Neural crest cell (in vitro differentiated cells): ENCODE results near the gene SPTSSA. TPM values are rescaled to one million over a fixed set of nuclear protein-coding genes. Genes with fewer than 3 reads are reported as not detected.
"Not testable (repeated sequence)": the region's sequence is repeated elsewhere in the genome, so short reads cannot be mapped to it uniquely, and the experiment has no call there.

Experiments used
- DNase-seq: peaks from one replicate; pipeline ENCODE4 v3.0.0; 2021; ENCODE audit warnings: low read depth, mixed read lengths, low spot score
- H3K27ac Mint-ChIP-seq: one replicate; pipeline ENCODE4 v1.8.0; 2021; ENCODE audit warnings: mild to moderate bottlenecking, mixed read lengths; ENCODE audit not compliant: unreplicated experiment
- H3K27me3 Mint-ChIP-seq: 2 replicates; pipeline ENCODE4 v1.8.0; 2021; ENCODE audit warnings: low read depth, mild to moderate bottlenecking, mixed read lengths
- H3K36me3 Mint-ChIP-seq: 2 replicates; pipeline ENCODE4 v1.8.0; 2021; ENCODE audit warnings: low read depth, mild to moderate bottlenecking, mixed read lengths
- H3K4me1 Mint-ChIP-seq: 2 replicates; pipeline ENCODE4 v1.8.0; 2021; ENCODE audit warnings: mixed read lengths
- H3K4me3 Mint-ChIP-seq: one replicate; pipeline ENCODE4 v1.8.0; 2021; ENCODE audit warnings: mild to moderate bottlenecking, mixed read lengths
- H3K9me3 Mint-ChIP-seq: 2 replicates; pipeline ENCODE4 v1.8.0; 2021; ENCODE audit warnings: mixed read lengths
- total RNA-seq: library from RNA; stranded (reverse); gene quantifications from 2 replicates; pipeline ENCODE4 v1.2.1, GENCODE V29; 2021
- TF ChIP-seq, protein P1 (sequence below): fragments of 200-600 bp; sonication (generic); conservative IDR thresholded peaks from 2 replicates; pipeline ENCODE4 v1.5.0; 2021; ENCODE audit warnings: antibody characterized with exemption, mild to moderate bottlenecking

The SPTSSA gene
- total RNA-seq, 1 donor from 2014 or later = 24.7 TPM

GRCh38 chr14:34489324-34489723 lies 27.3 kb upstream of the SPTSSA start:
- Mint-ChIP-seq H3K9me3 (no peaks in the 10 kb centered on the region), H3K36me3 (no peaks in the 10 kb centered on the region), H3K4me1 (no peaks in the 10 kb centered on the region), H3K27ac (no peak overlapping the region), H3K27me3 (no peaks in the 10 kb centered on the region), H3K4me3 (no peak overlapping the region)
- TF ChIP-seq, protein P1, sequence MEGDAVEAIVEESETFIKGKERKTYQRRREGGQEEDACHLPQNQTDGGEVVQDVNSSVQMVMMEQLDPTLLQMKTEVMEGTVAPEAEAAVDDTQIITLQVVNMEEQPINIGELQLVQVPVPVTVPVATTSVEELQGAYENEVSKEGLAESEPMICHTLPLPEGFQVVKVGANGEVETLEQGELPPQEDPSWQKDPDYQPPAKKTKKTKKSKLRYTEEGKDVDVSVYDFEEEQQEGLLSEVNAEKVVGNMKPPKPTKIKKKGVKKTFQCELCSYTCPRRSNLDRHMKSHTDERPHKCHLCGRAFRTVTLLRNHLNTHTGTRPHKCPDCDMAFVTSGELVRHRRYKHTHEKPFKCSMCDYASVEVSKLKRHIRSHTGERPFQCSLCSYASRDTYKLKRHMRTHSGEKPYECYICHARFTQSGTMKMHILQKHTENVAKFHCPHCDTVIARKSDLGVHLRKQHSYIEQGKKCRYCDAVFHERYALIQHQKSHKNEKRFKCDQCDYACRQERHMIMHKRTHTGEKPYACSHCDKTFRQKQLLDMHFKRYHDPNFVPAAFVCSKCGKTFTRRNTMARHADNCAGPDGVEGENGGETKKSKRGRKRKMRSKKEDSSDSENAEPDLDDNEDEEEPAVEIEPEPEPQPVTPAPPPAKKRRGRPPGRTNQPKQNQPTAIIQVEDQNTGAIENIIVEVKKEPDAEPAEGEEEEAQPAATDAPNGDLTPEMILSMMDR = no peak
- no peak for DNase-seq

GRCh38 chr14:34488528-34488927 lies 26.5 kb upstream of the SPTSSA start:
- DNase-seq = no peak
- TF ChIP-seq, protein P1 = no peak
- no peaks in the 10 kb centered on the region for H3K4me1 Mint-ChIP-seq
- no peak overlapping the region for H3K4me3 Mint-ChIP-seq
- H3K27me3 Mint-ChIP-seq = no peaks in the 10 kb centered on the region
- no peaks in the 10 kb centered on the region for H3K36me3 Mint-ChIP-seq
- H3K27ac Mint-ChIP-seq = no peak overlapping the region
- H3K9me3 Mint-ChIP-seq = no peaks in the 10 kb centered on the region

- no peaks in the 10 kb centered on the region for H3K4me1 Mint-ChIP-seq
- no peaks in the 10 kb centered on the region for H3K27me3 Mint-ChIP-seq
- no peak overlapping the region for H3K27ac Mint-ChIP-seq
- H3K4me3 Mint-ChIP-seq = no peak overlapping the region
- no peaks in the 10 kb centered on the region for H3K9me3 Mint-ChIP-seq
- no peak for DNase-seq
- H3K36me3 Mint-ChIP-seq = no peaks in the 10 kb centered on the region
- TF ChIP-seq, protein P1 = no peak
Observed at GRCh38 chr14:34484726-34485125, 22.7 kb upstream of the SPTSSA start.

DNA sequence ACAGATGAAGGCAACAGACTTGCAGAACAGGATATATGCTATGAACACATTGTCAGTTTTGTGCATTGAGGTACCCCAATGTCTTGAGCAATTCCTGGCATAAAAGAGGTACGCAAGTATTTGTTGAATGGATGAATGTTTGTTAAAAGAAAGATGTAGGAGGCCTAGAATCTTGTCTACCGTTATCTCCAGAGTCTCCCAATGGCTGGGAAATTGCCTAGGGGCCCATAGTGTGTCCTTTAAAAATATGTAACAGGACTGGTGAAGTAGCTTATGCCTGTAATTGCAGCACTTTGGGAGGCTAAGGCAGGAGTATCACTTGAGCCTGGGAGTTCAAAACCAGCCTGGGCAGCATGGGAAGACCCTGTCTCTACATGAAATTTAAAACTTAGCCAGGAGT lies 20.4 kb upstream of the SPTSSA start:
- Mint-ChIP-seq H3K9me3 (no peaks in the 10 kb centered on the region), H3K4me1 (no peaks in the 10 kb centered on the region), H3K36me3 (no peaks in the 10 kb centered on the region), H3K27ac (no peak overlapping the region), H3K4me3 (no peak overlapping the region), H3K27me3 (no peaks in the 10 kb centered on the region)
- TF ChIP-seq, protein P1 = no peak
- DNase-seq = no peak

DNA sequence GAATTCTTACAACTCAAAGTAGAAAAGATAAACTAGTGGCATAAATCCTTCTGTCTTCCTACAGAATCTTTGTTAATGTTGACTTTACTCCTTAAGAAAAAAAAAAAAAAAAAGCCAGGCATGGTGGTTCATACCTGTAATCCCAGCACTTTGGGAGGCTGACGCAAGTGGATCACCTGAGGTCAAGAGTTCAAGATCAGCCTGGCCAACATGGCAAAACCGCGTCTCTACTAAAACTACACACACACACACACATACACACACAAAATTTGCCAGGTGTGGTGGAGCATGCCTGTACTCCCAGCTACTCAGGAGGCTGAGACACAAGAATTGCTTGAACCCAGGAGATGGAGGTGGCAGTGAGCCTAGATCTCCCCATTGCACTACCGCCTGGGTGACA lies 17.7 kb upstream of the SPTSSA start:
- TF ChIP-seq, protein P1 = no peak
- H3K4me1 Mint-ChIP-seq = no peaks in the 10 kb centered on the region
- peaks cover 3% of the 10 kb centered on the region for H3K9me3 Mint-ChIP-seq
- no peaks in the 10 kb centered on the region for H3K36me3 Mint-ChIP-seq
- H3K27me3 Mint-ChIP-seq = no peaks in the 10 kb centered on the region
- H3K27ac Mint-ChIP-seq = peak overlapping the region; percentile 83
- no peak overlapping the region for H3K4me3 Mint-ChIP-seq
- DNase-seq = no peak

- H3K4me3 Mint-ChIP-seq = no peak overlapping the region
- no peaks in the 10 kb centered on the region for H3K36me3 Mint-ChIP-seq
- no peak overlapping the region for H3K27ac Mint-ChIP-seq
- TF ChIP-seq, protein P1 = no peak
- no peaks in the 10 kb centered on the region for H3K4me1 Mint-ChIP-seq
- no peaks in the 10 kb centered on the region for H3K27me3 Mint-ChIP-seq
- no peak for DNase-seq
- peaks cover 3% of the 10 kb centered on the region for H3K9me3 Mint-ChIP-seq
Observed at GRCh38 chr14:34478261-34478660, 16.2 kb upstream of the SPTSSA start.

- H3K27me3 Mint-ChIP-seq, H3K9me3 Mint-ChIP-seq, H3K4me1 Mint-ChIP-seq, H3K4me3 Mint-ChIP-seq, DNase-seq, H3K36me3 Mint-ChIP-seq, H3K27ac Mint-ChIP-seq: not testable (repeated sequence)
Observed at GRCh38 chr14:34476036-34476435, 14.0 kb upstream of the SPTSSA start.
